Gastroesophageal sphincter (tissue), 2 donors: ENCODE data around the gene ADARB1.

Source experiments
- EP300 ChIP-seq: sonication (generic); formaldehyde crosslinking; IDR thresholded peaks from one replicate; pipeline ENCODE4 v1.6.1; 2017; ENCODE audit warnings: antibody characterized with exemption, mild to moderate bottlenecking
- POLR2A ChIP-seq, 2 donors: fragments of 450-650 bp; IDR thresholded peaks; one replicate each; pipeline ENCODE4 v1.6.1; 2017; ENCODE audit warnings: antibody characterized with exemption in 2 of 2, mild to moderate bottlenecking in 2 of 2, moderate library complexity in 1 of 2
- POLR2AphosphoS5 ChIP-seq: sonication (generic); formaldehyde crosslinking; IDR thresholded peaks from one replicate; pipeline ENCODE4 v1.6.1; 2017; ENCODE audit warnings: antibody characterized with exemption

- no peak for TF ChIP-seq POLR2AphosphoS5
- TF ChIP-seq EP300 = no peak
- TF ChIP-seq POLR2A (IDR thresholded peaks at IDR 0.05) = no peak
Observed at GRCh38 chr21:45029948-45030681, 44.3 kb upstream of the ADARB1 start.
